ENCODE results near the gene SZT2. TPM values are rescaled to one million over a fixed set of nuclear protein-coding genes. Genes with fewer than 3 reads are reported as not detected.

SZT2 gene
- total and polyA plus RNA-seq, 8 donors = 18.5 to 54.9 (median 24.6) TPM

- no peak overlapping the region for H3K27ac ChIP-seq
- no peaks in the 10 kb centered on the region for H3K9me3 ChIP-seq
- 88 to 93% methylated on average over 10 of the region's 10 CpGs for WGBS, 2 donors
- H3K27me3 ChIP-seq = no peaks in the 10 kb centered on the region
- H3K4me1 ChIP-seq = peaks cover 0 to 4% (median 0%) of the 10 kb centered on the region in 3 donors
- peaks cover 0 to 51% (median 17%) of the 10 kb centered on the region in 3 donors for H3K36me3 ChIP-seq
- no peak for ATAC-seq
- no peak for TF ChIP-seq CTCF (IDR thresholded peaks at IDR 0.05)
- H3K4me3 ChIP-seq = no peak overlapping the region
- intact Hi-C loops (cut with DNase I) = no loop called here
- FAIRE-seq = no peak
- DNase-seq = peak in 1 of 6 donors; percentile 50
Measured at GRCh38 chr1:43450251-43450941, 60.7 kb downstream of the SZT2 start.

GRCh38 chr1:43451157-43451591 lies 61.5 kb downstream of the SZT2 start:
- intact Hi-C loops (cut with DNase I) = no loop called here
- 76 to 83% methylated on average over 12 of the region's 12 CpGs for WGBS, 2 donors
- FAIRE-seq = no peak
- no peaks in the 10 kb centered on the region for H3K27me3 ChIP-seq
- DNase-seq = peak in 1 of 6 donors; percentile 54
- H3K9me3 ChIP-seq = no peaks in the 10 kb centered on the region
- no peak overlapping the region for H3K27ac ChIP-seq
- no peak overlapping the region for H3K4me3 ChIP-seq
- ATAC-seq = no peak
- TF ChIP-seq CTCF (IDR thresholded peaks at IDR 0.05) = no peak
- H3K36me3 ChIP-seq = peaks cover 0 to 44% (median 17%) of the 10 kb centered on the region in 3 donors
- peaks cover 0 to 4% (median 0%) of the 10 kb centered on the region in 3 donors for H3K4me1 ChIP-seq

GRCh38 chr1:43451701-43452532 lies 62.2 kb downstream of the SZT2 start:
- peak overlapping the region in 1 of 4 donors; percentile 91 for H3K27ac ChIP-seq
- WGBS, 2 donors = 83 to 86% methylated on average over 22 of the region's 22 CpGs
- intact Hi-C loops (cut with DNase I) = no loop called here
- DNase-seq (peak in 2 of 6 donors; percentile 50 to 56), FAIRE-seq (no peak), ATAC-seq (no peak)
- no peaks in the 10 kb centered on the region for H3K27me3 ChIP-seq
- peaks cover 0 to 4% (median 0%) of the 10 kb centered on the region in 3 donors for H3K4me1 ChIP-seq
- TF ChIP-seq CTCF (IDR thresholded peaks at IDR 0.05) = no peak
- H3K36me3 ChIP-seq = peaks cover 0 to 37% (median 17%) of the 10 kb centered on the region in 3 donors
- no peaks in the 10 kb centered on the region for H3K9me3 ChIP-seq
- peak overlapping the region in 1 of 4 donors; percentile 64 for H3K4me3 ChIP-seq

- 14 to 16% methylated on average over 10 of the region's 10 CpGs for WGBS, 2 donors
- ATAC-seq (peak; percentile 1 to 19 (median 3)), FAIRE-seq (no peak), DNase-seq (peak in 1 of 6 donors; percentile 57)
- peak overlapping the region; percentile 85 to 91 (median 90) for H3K27ac ChIP-seq
- H3K9me3 ChIP-seq = no peaks in the 10 kb centered on the region
- intact Hi-C loops (cut with DNase I) = no loop called here
- H3K27me3 ChIP-seq = no peaks in the 10 kb centered on the region
- no peak for TF ChIP-seq CTCF (IDR thresholded peaks at IDR 0.05)
- H3K4me1 ChIP-seq = peaks cover 0 to 4% (median 0%) of the 10 kb centered on the region in 3 donors
- H3K4me3 ChIP-seq = peak overlapping the region; percentile 21 to 67 (median 52)
- peaks cover 0 to 30% (median 17%) of the 10 kb centered on the region in 3 donors for H3K36me3 ChIP-seq
Measured at GRCh38 chr1:43452789-43453441, 63.2 kb downstream of the SZT2 start.

Measured in pancreas (tissue), 10 donors.